ENCODE measurements around the gene ALX4. TPM values are rescaled to one million over a fixed set of nuclear protein-coding genes. Genes with fewer than 3 reads are reported as not detected.

The ALX4 gene
- total RNA-seq: not detected
- long read RNA-seq: 0 reads

- no peak for DNase-seq (ENCODE audit: low spot score)
Measured at GRCh38 chr11:44309478-44310205, at the start of gene ALX4. Gene ALX4, minus strand, starts transcription at chr11:44310139. Its CDS starts 77 bp downstream, at chr11:44310062.

GRCh38 chr11:44359162-44359561 lies 49.2 kb upstream of the ALX4 start:
- no peak for DNase-seq (ENCODE audit: low spot score)

- DNase-seq (ENCODE audit: low spot score): no peak
Measured at GRCh38 chr11:44358713-44359112, 48.8 kb upstream of the ALX4 start.

GRCh38 chr11:44357711-44358110 lies 47.8 kb upstream of the ALX4 start:
- DNase-seq (ENCODE audit: low spot score): no peak

- no peak for DNase-seq (ENCODE audit: low spot score)
Measured at GRCh38 chr11:44356351-44356750, 46.4 kb upstream of the ALX4 start.

GRCh38 chr11:44351898-44352498 lies 42.1 kb upstream of the ALX4 start:
- no peak for DNase-seq (ENCODE audit: low spot score)

- no peak for DNase-seq (ENCODE audit: low spot score)
Measured at GRCh38 chr11:44351006-44351660, 41.2 kb upstream of the ALX4 start.

GRCh38 chr11:44349328-44349727 lies 39.4 kb upstream of the ALX4 start:
- no peak for DNase-seq (ENCODE audit: low spot score)

- DNase-seq (ENCODE audit: low spot score): no peak
Measured at GRCh38 chr11:44348721-44349120, 38.8 kb upstream of the ALX4 start.

GRCh38 chr11:44348114-44348513 lies 38.2 kb upstream of the ALX4 start:
- DNase-seq (ENCODE audit: low spot score): no peak

- no peak for DNase-seq (ENCODE audit: low spot score)
Measured at GRCh38 chr11:44347538-44347937, 37.6 kb upstream of the ALX4 start.

GRCh38 chr11:44346983-44347382 lies 37.0 kb upstream of the ALX4 start:
- DNase-seq (ENCODE audit: low spot score): no peak

- no peak for DNase-seq (ENCODE audit: low spot score)
Measured at GRCh38 chr11:44345781-44346180, 35.8 kb upstream of the ALX4 start.

- DNase-seq (ENCODE audit: low spot score): no peak
Measured at GRCh38 chr11:44344921-44345320, 35.0 kb upstream of the ALX4 start.

GRCh38 chr11:44344423-44344820 lies 34.5 kb upstream of the ALX4 start:
- DNase-seq (ENCODE audit: low spot score): peak; percentile 35

- DNase-seq (ENCODE audit: low spot score): no peak
Measured at GRCh38 chr11:44343778-44344422, 34.0 kb upstream of the ALX4 start.

- DNase-seq (ENCODE audit: low spot score): no peak
Measured at GRCh38 chr11:44342616-44343015, 32.7 kb upstream of the ALX4 start.

GRCh38 chr11:44340656-44341055 lies 30.7 kb upstream of the ALX4 start:
- DNase-seq (ENCODE audit: low spot score): peak; percentile 51

- DNase-seq (ENCODE audit: low spot score): no peak
Measured at GRCh38 chr11:44339530-44339883, 29.6 kb upstream of the ALX4 start.

- DNase-seq (ENCODE audit: low spot score): peak; percentile 51
Measured at GRCh38 chr11:44338698-44339529, 29.0 kb upstream of the ALX4 start.

GRCh38 chr11:44338026-44338425 lies 28.1 kb upstream of the ALX4 start:
- no peak for DNase-seq (ENCODE audit: low spot score)

All from mesenteric fat pad (tissue), 1 donor.